OCI-M1 (cell line): Measurements from ENCODE around the gene RBMY1E.
"Not testable (repeated sequence)": the region's sequence is repeated elsewhere in the genome, so short reads cannot be mapped to it uniquely, and the experiment has no call there.

Source experiments
- DNase-seq: peaks from one replicate; lab custom pipeline; 2025; lab: John Stamatoyannopoulos, UW

The RBMY1E gene

DNA sequence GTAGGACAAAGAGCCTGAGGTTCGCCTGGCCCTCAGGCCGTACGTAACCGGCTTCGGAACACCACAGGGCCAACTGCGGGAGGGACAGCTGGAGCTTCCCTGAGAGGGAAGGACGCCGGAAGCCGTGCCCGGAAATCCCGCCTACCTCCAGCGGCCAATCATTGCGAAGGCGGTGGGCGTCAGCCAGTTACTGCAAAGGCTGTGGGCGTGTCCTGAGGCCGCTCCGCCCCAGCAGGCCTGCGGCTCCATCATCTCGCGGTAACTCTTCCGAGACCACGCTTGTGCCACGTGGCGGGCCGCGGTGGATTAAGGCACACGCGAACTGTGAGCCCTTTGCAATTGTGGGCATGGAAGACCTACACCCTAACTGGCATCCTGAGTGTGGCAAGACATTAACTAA lies at the start of gene RBMY1E:
Gene RBMY1E, minus strand, starts transcription at position 101 of the 400 bp plus-strand sequence. CDS start 1,978 bp downstream, outside the sequence.
- DNase-seq = not testable (repeated sequence)

DNA sequence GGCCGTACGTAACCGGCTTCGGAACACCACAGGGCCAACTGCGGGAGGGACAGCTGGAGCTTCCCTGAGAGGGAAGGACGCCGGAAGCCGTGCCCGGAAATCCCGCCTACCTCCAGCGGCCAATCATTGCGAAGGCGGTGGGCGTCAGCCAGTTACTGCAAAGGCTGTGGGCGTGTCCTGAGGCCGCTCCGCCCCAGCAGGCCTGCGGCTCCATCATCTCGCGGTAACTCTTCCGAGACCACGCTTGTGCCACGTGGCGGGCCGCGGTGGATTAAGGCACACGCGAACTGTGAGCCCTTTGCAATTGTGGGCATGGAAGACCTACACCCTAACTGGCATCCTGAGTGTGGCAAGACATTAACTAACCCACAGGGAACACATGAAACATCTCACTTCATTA lies 23.4 kb downstream of the RBMY1E start, which contains the start of gene RBMY1D:
Gene RBMY1D, minus strand, starts transcription at position 101 of the 400 bp plus-strand sequence. CDS start 2,013 bp downstream, outside the sequence.
- not testable (repeated sequence) for DNase-seq

DNA sequence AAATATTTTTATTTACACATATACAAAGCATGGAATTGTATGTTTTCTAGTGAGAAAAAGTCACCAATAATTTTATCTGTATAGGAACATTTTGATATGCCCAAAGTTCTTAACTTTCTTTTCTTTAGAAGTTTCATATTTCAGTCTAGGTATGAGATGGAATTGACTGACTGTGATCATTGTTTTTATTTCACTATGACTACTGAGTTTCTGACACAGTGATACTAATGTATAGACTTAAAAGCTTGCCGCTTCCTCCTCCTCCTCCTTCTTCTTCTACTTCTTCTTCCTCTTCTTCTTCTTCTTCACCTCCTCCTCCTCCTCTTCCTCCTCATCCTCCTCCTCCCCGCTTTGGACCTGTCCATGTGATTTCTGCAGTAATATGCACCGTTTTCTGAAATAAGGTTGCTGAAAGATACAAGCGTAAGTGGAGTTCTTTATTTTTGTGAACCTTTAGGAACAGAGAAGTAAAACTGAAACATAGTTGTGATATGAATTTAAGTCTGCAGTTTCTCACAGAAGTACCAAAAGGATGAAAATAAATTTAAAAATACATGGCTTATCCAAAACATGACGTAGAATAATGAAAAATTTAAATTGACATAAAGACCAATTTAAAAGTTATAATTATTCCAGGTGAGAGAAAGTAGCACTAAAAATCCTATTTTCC lies 48.3 kb downstream of the RBMY1E start:
- not testable (repeated sequence) for DNase-seq
